SK-N-SH (cell line): Measurements from ENCODE around the gene TMEM44.

Source experiments
- CTCF ChIP-seq: fragments of 200-600 bp; sonication (generic); IDR thresholded peaks from 2 replicates; pipeline ENCODE4 v1.6.1; 2017; ENCODE audit warnings: antibody characterized with exemption, mild to moderate bottlenecking, moderate library complexity
- EP300 ChIP-seq, 2 experiments: IDR thresholded peaks; 2 replicates each; pipeline versions ENCODE4 v1.4.0 to v1.6.1; 2012; ENCODE audit warnings: borderline replicate concordance in 1 of 2, low read depth in 1 of 2, low read length in 1 of 2
- POLR2AphosphoS5 ChIP-seq: IDR thresholded peaks from 2 replicates; pipeline ENCODE4 v1.6.1; 2012; ENCODE audit warnings: low read depth, low read length
- RAD21 ChIP-seq: IDR thresholded peaks from 2 replicates; pipeline ENCODE4 v1.6.1; 2012; ENCODE audit warnings: mild to moderate bottlenecking, low read length
- RCOR1 ChIP-seq: fragments of 150-350 bp; IDR thresholded peaks from 2 replicates; pipeline ENCODE4 v1.6.1; 2017; ENCODE audit warnings: antibody characterized with exemption, low read length
- REST ChIP-seq: IDR thresholded peaks from 2 replicates; pipeline ENCODE4 v1.6.1; 2012; ENCODE audit warnings: mild to moderate bottlenecking, low read depth, low read length, moderate library complexity
- RFX5 ChIP-seq: IDR thresholded peaks from 2 replicates; pipeline ENCODE4 v1.6.1; 2012; ENCODE audit warnings: mild to moderate bottlenecking, improper control_type of control experiment, low read length
- TAF1 ChIP-seq: IDR thresholded peaks from 2 replicates; pipeline ENCODE4 v1.6.1; 2012; ENCODE audit warnings: low read depth, mild to moderate bottlenecking, low read length, moderate library complexity, borderline replicate concordance
- TF ChIP-seq, protein P1 (sequence below): IDR thresholded peaks from 2 replicates; pipeline ENCODE4 v1.4.0; 2012; ENCODE audit warnings: low read depth, borderline replicate concordance
- TF ChIP-seq, protein P2 (sequence below): IDR thresholded peaks from 2 replicates; pipeline ENCODE4; 2012

DNA sequence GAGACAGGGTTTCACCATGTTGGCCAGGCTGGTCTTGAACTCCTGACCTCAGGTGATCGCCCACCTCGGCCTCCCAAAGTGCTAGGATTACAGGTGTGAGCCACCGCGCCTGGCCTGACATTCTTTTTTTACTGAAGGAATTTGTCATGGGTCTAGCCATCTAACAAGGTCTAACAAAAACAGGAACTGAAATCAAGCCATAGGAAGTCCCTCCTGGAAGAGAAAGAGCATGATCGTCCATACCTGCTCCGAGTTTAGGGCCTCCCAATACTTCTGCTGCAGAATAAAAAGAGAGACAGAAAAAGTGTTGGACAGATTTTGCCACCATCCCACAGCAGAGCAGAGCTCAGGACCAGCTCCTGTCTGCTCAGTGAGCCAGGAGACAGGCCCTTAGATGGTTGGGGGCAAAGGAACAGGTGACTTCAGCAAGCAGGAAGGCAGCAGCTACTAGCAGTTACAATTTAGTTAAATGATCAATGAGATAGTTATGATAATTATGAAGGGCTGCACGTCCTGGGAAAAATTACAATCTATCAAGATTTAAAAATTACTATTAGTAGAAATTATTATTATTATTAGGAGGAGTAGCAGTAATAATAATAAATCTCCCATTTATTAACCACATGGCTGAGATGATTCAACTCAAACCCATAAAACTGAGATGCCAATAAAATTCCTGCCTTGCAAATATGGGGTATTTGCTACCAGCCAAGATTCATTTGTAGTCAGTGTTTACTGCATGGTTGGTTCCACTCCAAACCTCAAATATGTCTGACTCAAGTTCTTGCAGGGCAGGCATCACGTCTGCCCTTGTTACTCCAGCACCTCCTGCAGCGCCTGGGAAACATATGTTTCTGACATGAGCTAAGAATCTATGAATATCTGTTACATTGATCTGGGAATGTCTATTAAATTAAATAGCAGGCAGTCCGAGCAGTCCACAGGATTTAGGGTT is 40.1 kb downstream of the TMEM44 start:
- TF ChIP-seq REST (peak; percentile 71; the same call in 1 of the 2 replicates), CTCF (no peak; the same call in 1 of the 2 replicates), EP300 (IDR thresholded peaks at IDR 0.05; ENCODE audit: borderline replicate concordance in 1 of 2, low read depth in 1 of 2, low read length in 1 of 2) (peak; percentile 65 to 99), POLR2AphosphoS5 (peak; percentile 97), RAD21 (peak; percentile 15; the same call in 1 of the 2 replicates), RCOR1 (peak; percentile 80; the same call in 1 of the 2 replicates), RFX5 (no peak), TAF1 (no peak)
- TF ChIP-seq, protein P1, sequence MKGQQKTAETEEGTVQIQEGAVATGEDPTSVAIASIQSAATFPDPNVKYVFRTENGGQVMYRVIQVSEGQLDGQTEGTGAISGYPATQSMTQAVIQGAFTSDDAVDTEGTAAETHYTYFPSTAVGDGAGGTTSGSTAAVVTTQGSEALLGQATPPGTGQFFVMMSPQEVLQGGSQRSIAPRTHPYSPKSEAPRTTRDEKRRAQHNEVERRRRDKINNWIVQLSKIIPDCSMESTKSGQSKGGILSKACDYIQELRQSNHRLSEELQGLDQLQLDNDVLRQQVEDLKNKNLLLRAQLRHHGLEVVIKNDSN, result no peak
- TF ChIP-seq, protein P2, sequence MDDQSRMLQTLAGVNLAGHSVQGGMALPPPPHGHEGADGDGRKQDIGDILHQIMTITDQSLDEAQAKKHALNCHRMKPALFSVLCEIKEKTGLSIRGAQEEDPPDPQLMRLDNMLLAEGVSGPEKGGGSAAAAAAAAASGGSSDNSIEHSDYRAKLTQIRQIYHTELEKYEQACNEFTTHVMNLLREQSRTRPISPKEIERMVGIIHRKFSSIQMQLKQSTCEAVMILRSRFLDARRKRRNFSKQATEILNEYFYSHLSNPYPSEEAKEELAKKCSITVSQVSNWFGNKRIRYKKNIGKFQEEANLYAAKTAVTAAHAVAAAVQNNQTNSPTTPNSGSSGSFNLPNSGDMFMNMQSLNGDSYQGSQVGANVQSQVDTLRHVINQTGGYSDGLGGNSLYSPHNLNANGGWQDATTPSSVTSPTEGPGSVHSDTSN, result peak; percentile 97
